Endothelial cell of umbilical vein (primary cell): ENCODE measurements around the gene SH3BGRL2. TPM values are rescaled to one million over a fixed set of nuclear protein-coding genes. Genes with fewer than 3 reads are reported as not detected.

Experiments
- BruUV-seq: library from RNA; stranded (reverse); fragments of 400-500 nt; replicated peaks from 2 replicates; lab custom pipeline; 2021; lab: Mats Ljungman, UMichigan
- CTCF ChIA-PET: fragments of 300-600, 350-600 bp; sonication (Branson Sonifier 250); formaldehyde crosslinking; loops from one replicate; lab custom pipeline; 2021; ENCODE audit warnings: antibody characterized with exemption, inconsistent platforms; lab: Charles Lee
- POLR2A ChIA-PET: fragments of 300-600, 350-600 bp; sonication (Branson Sonifier 250); formaldehyde crosslinking; loops from one replicate; lab custom pipeline; 2021; ENCODE audit warnings: antibody characterized with exemption, inconsistent platforms; lab: Charles Lee
- DNase-seq: peaks from one replicate; pipeline ENCODE4 v3.0.0-alpha.2; 2011; ENCODE audit warnings: low read depth, low spot score
- FAIRE-seq: peaks from 2 replicates; lab custom pipeline; 2011; peaks lifted over from hg19 to GRCh38; lab: Jason Lieb, UNC
- H2AFZ ChIP-seq: 2 replicates; pipeline ENCODE4 v1.6.0; 2012; ENCODE audit warnings: low read depth, low read length, control low read depth, inconsistent platforms
- H3K27ac ChIP-seq: 2 replicates; pipeline ENCODE4 v1.5.1; 2011; ENCODE audit warnings: low read depth, mild to moderate bottlenecking, control low read depth, low read length, moderate library complexity; ENCODE audit not compliant: insufficient read depth
- H3K27me3 ChIP-seq, 2 experiments: 2 replicates each; pipeline versions ENCODE4 v1.6.0 to v1.6.1; 2011; ENCODE audit warnings: low read length in 2 of 2, mixed read lengths in 1 of 2; ENCODE audit not compliant: control insufficient read depth in 2 of 2, insufficient read depth in 2 of 2
- H3K36me3 ChIP-seq, 2 experiments: 2 replicates in 1 of 2; 3 replicates in 1 of 2; pipeline ENCODE4 v1.5.1; 2011; ENCODE audit warnings: low read length in 2 of 2, mild to moderate bottlenecking in 1 of 2, moderate library complexity in 1 of 2; ENCODE audit not compliant: control insufficient read depth in 2 of 2, insufficient read depth in 2 of 2; ENCODE audit errors: extremely low read depth in 1 of 2
- H3K4me1 ChIP-seq: 3 replicates; pipeline ENCODE4 v1.5.1; 2011; ENCODE audit warnings: mild to moderate bottlenecking, low read length; ENCODE audit not compliant: control insufficient read depth, insufficient read depth; ENCODE audit errors: extremely low read depth
- H3K4me2 ChIP-seq: 2 replicates; pipeline ENCODE4 v1.6.1; 2011; ENCODE audit warnings: low read length, control low read depth, mixed read lengths; ENCODE audit not compliant: insufficient read depth
- H3K4me3 ChIP-seq, 3 experiments: fragments of 200-600 bp in 1 of 3; sonication (generic), shearing (Covaris generic) in 1 of 3; replicated peaks in 1 of 3; 2 replicates each; pipeline ENCODE4 v1.5.1; 2011 to 2016; ENCODE audit warnings: control low read depth in 3 of 3, low read length in 3 of 3, mild to moderate bottlenecking in 2 of 3, inconsistent platforms in 1 of 3, low read depth in 1 of 3, moderate library complexity in 1 of 3; ENCODE audit not compliant: insufficient read depth in 1 of 3
- H3K79me2 ChIP-seq: 2 replicates; pipeline ENCODE4 v1.6.0; 2012; ENCODE audit warnings: low read length, inconsistent platforms; ENCODE audit not compliant: control insufficient read depth, insufficient read depth
- H3K9ac ChIP-seq: replicated peaks from 2 replicates; pipeline ENCODE3; 2011; ENCODE audit warnings: low read length, control low read depth; ENCODE audit not compliant: insufficient read depth; ENCODE audit errors: extremely low read depth
- H3K9me1 ChIP-seq: replicated peaks from 3 replicates; pipeline ENCODE4 v1.6.0; 2011; ENCODE audit warnings: mild to moderate bottlenecking, low read length; ENCODE audit not compliant: control insufficient read depth, insufficient read depth; ENCODE audit errors: extremely low read depth
- H3K9me3 ChIP-seq: replicated peaks from 2 replicates; pipeline ENCODE4 v1.5.1; 2012; ENCODE audit warnings: low read length, inconsistent platforms; ENCODE audit not compliant: control insufficient read depth, insufficient read depth
- H4K20me1 ChIP-seq: replicated peaks from 2 replicates; pipeline ENCODE3; 2011; ENCODE audit warnings: mild to moderate bottlenecking, low read length; ENCODE audit not compliant: control insufficient read depth, insufficient read depth; ENCODE audit errors: extremely low read depth
- EZH2 ChIP-seq: IDR thresholded peaks from 2 replicates; pipeline ENCODE4 v1.6.1; 2012; ENCODE audit warnings: borderline replicate concordance, low read depth, mild to moderate bottlenecking, moderate library complexity, low read length, inconsistent platforms; ENCODE audit not compliant: severe bottlenecking
- FOS ChIP-seq: IDR thresholded peaks from 2 replicates; pipeline ENCODE4 v1.6.1; 2011; ENCODE audit warnings: mild to moderate bottlenecking, low read length, moderate library complexity, borderline replicate concordance; ENCODE audit not compliant: insufficient read depth
- MYC ChIP-seq: IDR thresholded peaks from one replicate; pipeline ENCODE4 v1.6.1; 2011; ENCODE audit warnings: mild to moderate bottlenecking, low read depth, low read length
- dilution Hi-C: fragments of 300-500 bp; cut with MboI; formaldehyde crosslinking; loops from one replicate; pipeline ENCODE4 v1.15.0; 2019; ENCODE audit warnings: low sequenced_read_pairs; ENCODE audit not compliant: extremely low pct_ligation_motif_present
- intact Hi-C: fragments of 100-400 bp; cut with micrococcal nuclease; formaldehyde crosslinking; loops from one replicate; pipeline ENCODE4 v1.10.0; 2022
- polyA plus RNA-seq, 4 experiments: library from polyadenylated mRNA; depleted of rRNA in 3 of 4; stranded (reverse) in 3 of 4; unstranded in 1 of 4; fragments of >200 nt; gene quantifications; 2 replicates each; pipeline versions ENCODE4 v1.2.1 to v1.2.3, GENCODE V29; 2011 to 2012; ENCODE audit warnings: missing spikeins in 1 of 4
- total RNA-seq: library from RNA; stranded (reverse); gene quantifications from 2 replicates; pipeline ENCODE4 v1.2.3, GENCODE V29; 2021

The SH3BGRL2 gene
- total and polyA plus RNA-seq, 2 donors (not counting 3 experiments of a cell fraction or from before 2014, with no cell fraction given): 3.2 to 10.7 TPM

- Histone ChIP-seq H3K4me1 (no peaks in the 10 kb centered on the region), H3K36me3 (no peaks in the 10 kb centered on the region), H3K4me3 (no peak overlapping the region), H3K79me2 (no peaks in the 10 kb centered on the region), H4K20me1 (no peaks in the 10 kb centered on the region), H3K9me3 (no peaks in the 10 kb centered on the region), H2AFZ (no peak overlapping the region), H3K27me3 (no peaks in the 10 kb centered on the region), H3K9ac (no peak overlapping the region), H3K9me1 (peaks cover 3% of the 10 kb centered on the region), H3K27ac (no peak overlapping the region), H3K4me2 (no peak overlapping the region)
- TF ChIP-seq EZH2: no peak
- DNase-seq: no peak
- ChIA-PET CTCF (interaction anchor here (1.1 to 1.4 kb wide), 2 partner anchors 20 to 123 kb away, joined by 3 to 4 read pairs; no protein-coding TSS in a partner anchor), POLR2A (no interaction called here)
- intact Hi-C loops (no loop called here), dilution Hi-C loops (no loop called here)
- no peak for FAIRE-seq
- BruUV-seq: no TSS peak
Measured at GRCh38 chr6:79694156-79694555, 63.0 kb downstream of the SH3BGRL2 start.

- no TSS peak for BruUV-seq
- CTCF ChIA-PET: interaction anchor here (1.1 to 1.4 kb wide), 2 partner anchors 19 to 124 kb away, joined by 3 to 4 read pairs; no protein-coding TSS in a partner anchor
- dilution Hi-C loops: no loop called here
Measured at GRCh38 chr6:79694623-79695343, 63.7 kb downstream of the SH3BGRL2 start.

More at GRCh38 chr6:79694623-79695343, 63.7 kb downstream of the SH3BGRL2 start:
- DNase-seq (no peak), FAIRE-seq (no peak)
- H3K4me2 ChIP-seq: no peak overlapping the region
- H3K9ac ChIP-seq: no peak overlapping the region
- no peaks in the 10 kb centered on the region for H3K4me1 ChIP-seq
- peaks cover 0 to 4% of the 10 kb centered on the region in 2 experiments for H3K36me3 ChIP-seq
- intact Hi-C loops: no loop called here
- H3K4me3 ChIP-seq: no peak overlapping the region
- POLR2A ChIA-PET: no interaction called here
- H4K20me1 ChIP-seq: no peaks in the 10 kb centered on the region
- H3K27ac ChIP-seq: no peak overlapping the region
- no peaks in the 10 kb centered on the region for H3K9me3 ChIP-seq
- TF ChIP-seq FOS (no peak), MYC (no peak)
- no peak overlapping the region for H2AFZ ChIP-seq
- H3K79me2 ChIP-seq: no peaks in the 10 kb centered on the region
- H3K27me3 ChIP-seq: no peaks in the 10 kb centered on the region
- peaks cover 3% of the 10 kb centered on the region for H3K9me1 ChIP-seq
